WTC11 (cell line): ENCODE measurements around the gene TENT4B. TPM values are rescaled to one million over a fixed set of nuclear protein-coding genes. Genes with fewer than 3 reads are reported as not detected.

Source experiments
- ATAC-seq: fragments of 200-7000 bp; cut with Tn5 transposase; 2 replicates; pipeline ENCODE4 v1.10.0; 2021; ENCODE audit warnings: mild to moderate bottlenecking, moderate library complexity
- CTCF ChIA-PET: fragments of 300-600 bp; sonication (Branson Sonifier 250); formaldehyde crosslinking; loops from one replicate; lab custom pipeline; 2021; ENCODE audit warnings: antibody characterized with exemption; lab: Charles Lee
- POLR2A ChIA-PET: fragments of 350-600 bp; sonication (Branson Sonifier 250); formaldehyde crosslinking; loops from one replicate; lab custom pipeline; 2021; ENCODE audit warnings: antibody characterized with exemption; lab: Charles Lee
- DNase-seq: peaks from one replicate; pipeline ENCODE4 v3.0.0; 2021; ENCODE audit warnings: low spot score
- H3K27ac Mint-ChIP-seq: 2 replicates; pipeline ENCODE4 v1.8.0; 2021; ENCODE audit warnings: mixed read lengths
- H3K27me3 Mint-ChIP-seq: 2 replicates; pipeline ENCODE4 v1.8.0; 2021; ENCODE audit warnings: low read depth, mild to moderate bottlenecking, moderate library complexity, mixed read lengths
- H3K36me3 Mint-ChIP-seq: 2 replicates; pipeline ENCODE4 v1.8.0; 2021; ENCODE audit warnings: mixed read lengths
- H3K4me1 Mint-ChIP-seq: 2 replicates; pipeline ENCODE4 v1.8.0; 2022; ENCODE audit warnings: mixed read lengths
- H3K4me3 Mint-ChIP-seq: 2 replicates; pipeline ENCODE4 v1.8.0; 2021; ENCODE audit warnings: mild to moderate bottlenecking, moderate library complexity, mixed read lengths
- H3K9me3 Mint-ChIP-seq: 2 replicates; pipeline ENCODE4 v1.8.0; 2021; ENCODE audit warnings: mixed read lengths
- CREB1 ChIP-seq: sonication (generic); formaldehyde crosslinking; IDR thresholded peaks from 2 replicates; pipeline ENCODE4 v1.8.0; 2023; ENCODE audit warnings: mild to moderate bottlenecking, missing genetic modification reagents
- CTCF ChIP-seq: fragments of 200-600 bp; IDR thresholded peaks from 2 replicates; pipeline ENCODE4 v1.8.0; 2022; ENCODE audit warnings: antibody characterized with exemption
- EMX1 ChIP-seq: fragments of 250-450 bp; sonication (Bioruptor Pico); IDR thresholded peaks from 2 replicates; pipeline ENCODE4 v1.8.0; 2021; ENCODE audit warnings: mild to moderate bottlenecking
- ETV6 ChIP-seq: sonication (generic); formaldehyde crosslinking; IDR thresholded peaks from 2 replicates; pipeline ENCODE4 v1.8.1; 2022; ENCODE audit warnings: mild to moderate bottlenecking, missing genetic modification reagents
- FOXP4 ChIP-seq: sonication (generic); formaldehyde crosslinking; IDR thresholded peaks from 2 replicates; pipeline ENCODE4 v1.8.0; 2022; ENCODE audit warnings: mild to moderate bottlenecking, missing genetic modification reagents
- MLX ChIP-seq: sonication (generic); formaldehyde crosslinking; IDR thresholded peaks from 2 replicates; pipeline ENCODE4 v1.8.1; 2023; ENCODE audit warnings: mild to moderate bottlenecking, missing genetic modification reagents, moderate library complexity
- NFATC4 ChIP-seq: fragments of 250-450 bp; sonication (Bioruptor Pico); IDR thresholded peaks from 2 replicates; pipeline ENCODE4 v1.9.0; 2021; ENCODE audit warnings: mild to moderate bottlenecking
- NR2C2 ChIP-seq: sonication (generic); formaldehyde crosslinking; IDR thresholded peaks from 2 replicates; pipeline ENCODE4 v1.8.0; 2022; ENCODE audit warnings: mild to moderate bottlenecking, missing genetic modification reagents
- NR3C1 ChIP-seq: sonication (generic); formaldehyde crosslinking; conservative IDR thresholded peaks from 2 replicates; pipeline ENCODE4 v1.8.1; 2023; ENCODE audit warnings: low read depth, mild to moderate bottlenecking, missing genetic modification reagents
- SMAD4 ChIP-seq: sonication (generic); formaldehyde crosslinking; IDR thresholded peaks from 2 replicates; pipeline ENCODE4 v1.8.0; 2022; ENCODE audit warnings: mild to moderate bottlenecking, missing genetic modification reagents
- ZNF232 ChIP-seq: sonication (generic); formaldehyde crosslinking; IDR thresholded peaks from 2 replicates; pipeline ENCODE4 v1.8.0; 2022; ENCODE audit warnings: mild to moderate bottlenecking, missing genetic modification reagents
- ZNF317 ChIP-seq: sonication (generic); formaldehyde crosslinking; IDR thresholded peaks from 2 replicates; pipeline ENCODE4 v1.8.1; 2023; ENCODE audit warnings: low read depth, mild to moderate bottlenecking, moderate library complexity, missing genetic modification reagents, borderline replicate concordance
- ZNF532 ChIP-seq: fragments of 250-450 bp; sonication (Bioruptor Pico); IDR thresholded peaks from 2 replicates; pipeline ENCODE4 v1.9.0; 2021; ENCODE audit warnings: mild to moderate bottlenecking, borderline replicate concordance
- total RNA-seq: library from RNA; stranded (reverse); gene quantifications from 3 replicates; pipeline ENCODE4 v1.2.3, GENCODE V29; 2021
- TF ChIP-seq, protein P1 (sequence below): sonication (generic); formaldehyde crosslinking; IDR thresholded peaks from 2 replicates; pipeline ENCODE4 v1.8.1; 2022; ENCODE audit warnings: missing genetic modification reagents, borderline replicate concordance
- TF ChIP-seq, protein P2 (sequence below): sonication (generic); formaldehyde crosslinking; IDR thresholded peaks from 2 replicates; pipeline ENCODE4 v1.8.1; 2023; ENCODE audit warnings: mild to moderate bottlenecking, missing genetic modification reagents, borderline replicate concordance

The TENT4B gene
- total RNA-seq, 1 experiment from 2014 or later = 14.3 TPM

GRCh38 chr16:50204453-50205108 is 51.5 kb downstream of the TENT4B start:
- TF ChIP-seq FOXP4 (CRISPR knock-in tag) (no peak), NFATC4 (CRISPR knock-in tag) (no peak), NR2C2 (CRISPR knock-in tag) (no peak), ZNF317 (CRISPR knock-in tag) (no peak), ZNF532 (CRISPR knock-in tag) (no peak), NR3C1 (no peak), MLX (no peak), CTCF (no peak), EMX1 (CRISPR knock-in tag) (no peak), SMAD4 (CRISPR knock-in tag) (no peak), ZNF232 (CRISPR knock-in tag) (no peak), ETV6 (CRISPR knock-in tag) (no peak), CREB1 (CRISPR knock-in tag) (no peak)
- TF ChIP-seq, protein P1, sequence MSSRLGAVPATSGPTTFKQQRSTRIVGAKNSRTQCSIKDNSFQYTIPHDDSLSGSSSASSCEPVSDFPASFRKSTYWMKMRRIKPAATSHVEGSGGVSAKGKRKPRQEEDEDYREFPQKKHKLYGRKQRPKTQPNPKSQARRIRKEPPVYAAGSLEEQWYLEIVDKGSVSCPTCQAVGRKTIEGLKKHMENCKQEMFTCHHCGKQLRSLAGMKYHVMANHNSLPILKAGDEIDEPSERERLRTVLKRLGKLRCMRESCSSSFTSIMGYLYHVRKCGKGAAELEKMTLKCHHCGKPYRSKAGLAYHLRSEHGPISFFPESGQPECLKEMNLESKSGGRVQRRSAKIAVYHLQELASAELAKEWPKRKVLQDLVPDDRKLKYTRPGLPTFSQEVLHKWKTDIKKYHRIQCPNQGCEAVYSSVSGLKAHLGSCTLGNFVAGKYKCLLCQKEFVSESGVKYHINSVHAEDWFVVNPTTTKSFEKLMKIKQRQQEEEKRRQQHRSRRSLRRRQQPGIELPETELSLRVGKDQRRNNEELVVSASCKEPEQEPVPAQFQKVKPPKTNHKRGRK (CRISPR knock-in tag) = no peak
- TF ChIP-seq, protein P2, sequence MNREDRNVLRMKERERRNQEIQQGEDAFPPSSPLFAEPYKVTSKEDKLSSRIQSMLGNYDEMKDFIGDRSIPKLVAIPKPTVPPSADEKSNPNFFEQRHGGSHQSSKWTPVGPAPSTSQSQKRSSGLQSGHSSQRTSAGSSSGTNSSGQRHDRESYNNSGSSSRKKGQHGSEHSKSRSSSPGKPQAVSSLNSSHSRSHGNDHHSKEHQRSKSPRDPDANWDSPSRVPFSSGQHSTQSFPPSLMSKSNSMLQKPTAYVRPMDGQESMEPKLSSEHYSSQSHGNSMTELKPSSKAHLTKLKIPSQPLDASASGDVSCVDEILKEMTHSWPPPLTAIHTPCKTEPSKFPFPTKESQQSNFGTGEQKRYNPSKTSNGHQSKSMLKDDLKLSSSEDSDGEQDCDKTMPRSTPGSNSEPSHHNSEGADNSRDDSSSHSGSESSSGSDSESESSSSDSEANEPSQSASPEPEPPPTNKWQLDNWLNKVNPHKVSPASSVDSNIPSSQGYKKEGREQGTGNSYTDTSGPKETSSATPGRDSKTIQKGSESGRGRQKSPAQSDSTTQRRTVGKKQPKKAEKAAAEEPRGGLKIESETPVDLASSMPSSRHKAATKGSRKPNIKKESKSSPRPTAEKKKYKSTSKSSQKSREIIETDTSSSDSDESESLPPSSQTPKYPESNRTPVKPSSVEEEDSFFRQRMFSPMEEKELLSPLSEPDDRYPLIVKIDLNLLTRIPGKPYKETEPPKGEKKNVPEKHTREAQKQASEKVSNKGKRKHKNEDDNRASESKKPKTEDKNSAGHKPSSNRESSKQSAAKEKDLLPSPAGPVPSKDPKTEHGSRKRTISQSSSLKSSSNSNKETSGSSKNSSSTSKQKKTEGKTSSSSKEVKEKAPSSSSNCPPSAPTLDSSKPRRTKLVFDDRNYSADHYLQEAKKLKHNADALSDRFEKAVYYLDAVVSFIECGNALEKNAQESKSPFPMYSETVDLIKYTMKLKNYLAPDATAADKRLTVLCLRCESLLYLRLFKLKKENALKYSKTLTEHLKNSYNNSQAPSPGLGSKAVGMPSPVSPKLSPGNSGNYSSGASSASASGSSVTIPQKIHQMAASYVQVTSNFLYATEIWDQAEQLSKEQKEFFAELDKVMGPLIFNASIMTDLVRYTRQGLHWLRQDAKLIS (CRISPR knock-in tag) = no peak
- Mint-ChIP-seq H3K9me3 (no peaks in the 10 kb centered on the region), H3K27me3 (no peaks in the 10 kb centered on the region), H3K4me3 (no peak overlapping the region), H3K4me1 (peaks cover 18% of the 10 kb centered on the region), H3K27ac (no peak overlapping the region; the same call in 1 of the 2 replicates), H3K36me3 (no peaks in the 10 kb centered on the region)
- ATAC-seq = no peak
- no peak for DNase-seq
- CTCF ChIA-PET = interaction anchor here (0.5 to 1.6 kb wide), 2 partner anchors 9 to 465 kb away, joined by 3 to 7 read pairs; no protein-coding TSS in a partner anchor
- POLR2A ChIA-PET = interaction anchor here (0.5 kb wide), 1 partner anchor 38 kb away, joined by 3 read pairs; no protein-coding TSS in a partner anchor
